Liver (tissue), 9 donors: ENCODE data around the gene ADGRV1. TPM values are rescaled to one million over a fixed set of nuclear protein-coding genes. Genes with fewer than 3 reads are reported as not detected.

Source experiments
- DNase-seq: peaks from one replicate; pipeline ENCODE4 v3.0.0-alpha.2; 2017; ENCODE audit warnings: low spot score
- H3K27ac ChIP-seq, 2 donors: one replicate each; pipeline ENCODE4 v1.7.0; 2013; ENCODE audit warnings: inconsistent platforms in 2 of 2, low read length in 2 of 2, control low read depth in 1 of 2, low read depth in 1 of 2, mild to moderate bottlenecking in 1 of 2
- H3K27me3 ChIP-seq, 4 donors: one replicate each; pipeline versions ENCODE4 v1.6.1 to v1.7.0; 2013; ENCODE audit warnings: low read length in 3 of 4, inconsistent platforms in 1 of 4, mild to moderate bottlenecking in 1 of 4, moderate library complexity in 1 of 4; ENCODE audit not compliant: control insufficient read depth in 4 of 4, insufficient read depth in 4 of 4
- H3K36me3 ChIP-seq, 4 donors: one replicate each; pipeline versions ENCODE4 v1.6.1 to v1.7.0; 2013; ENCODE audit warnings: low read length in 3 of 4, mild to moderate bottlenecking in 3 of 4, low read depth in 1 of 4, moderate library complexity in 1 of 4; ENCODE audit not compliant: control insufficient read depth in 4 of 4, insufficient read depth in 3 of 4
- H3K4me1 ChIP-seq, 4 donors: one replicate each; pipeline versions ENCODE4 v1.6.1 to v1.7.0; 2013; ENCODE audit warnings: low read length in 3 of 4, mild to moderate bottlenecking in 3 of 4, moderate library complexity in 1 of 4; ENCODE audit not compliant: control insufficient read depth in 4 of 4, insufficient read depth in 4 of 4
- H3K4me3 ChIP-seq, 3 donors: one replicate each; pipeline versions ENCODE4 v1.6.1 to v1.7.0; 2013; ENCODE audit warnings: low read length in 3 of 3, control low read depth in 1 of 3, low read depth in 1 of 3, mild to moderate bottlenecking in 1 of 3
- H3K9ac ChIP-seq, 2 donors: one replicate each; pipeline ENCODE4 v1.7.0; 2013; ENCODE audit warnings: low read length in 2 of 2, mild to moderate bottlenecking in 2 of 2, moderate library complexity in 2 of 2, control low read depth in 1 of 2, low read depth in 1 of 2
- H3K9me3 ChIP-seq, 4 donors: one replicate each; pipeline versions ENCODE4 v1.6.1 to v1.7.0; 2013; ENCODE audit warnings: low read length in 3 of 4; ENCODE audit not compliant: control insufficient read depth in 4 of 4
- ATF3 ChIP-seq: IDR thresholded peaks from 2 replicates; pipeline ENCODE4 v1.6.1; 2016; ENCODE audit warnings: antibody characterized with exemption
- CTCF ChIP-seq: fragments of 150-350 bp; IDR thresholded peaks from 2 replicates; pipeline ENCODE4 v1.5.1; 2017; ENCODE audit warnings: improper control_type of control experiment, low read depth, low read length; ENCODE audit not compliant: missing input control
- EGR1 ChIP-seq, 2 donors: IDR thresholded peaks; 2 replicates each; pipeline ENCODE4 v1.6.1; 2016 to 2018; ENCODE audit warnings: antibody characterized with exemption in 2 of 2, low read depth in 2 of 2
- FOXA1 ChIP-seq: IDR thresholded peaks from 2 replicates; pipeline ENCODE4 v1.6.1; 2016; ENCODE audit warnings: antibody characterized with exemption
- FOXA2 ChIP-seq: IDR thresholded peaks from 2 replicates; pipeline ENCODE4 v1.6.1; 2016; ENCODE audit warnings: antibody characterized with exemption
- GABPA ChIP-seq, 2 donors: IDR thresholded peaks in 1 of 2; conservative IDR thresholded peaks in 1 of 2; 2 replicates each; pipeline ENCODE4 v1.6.1; 2016; ENCODE audit warnings: antibody characterized with exemption in 2 of 2, mild to moderate bottlenecking in 1 of 2, moderate library complexity in 1 of 2
- HNF4A ChIP-seq, 2 donors: conservative IDR thresholded peaks; 2 replicates each; pipeline ENCODE4 v1.6.1; 2016; ENCODE audit warnings: antibody characterized with exemption in 2 of 2, mild to moderate bottlenecking in 2 of 2
- HNF4G ChIP-seq: IDR thresholded peaks from 2 replicates; pipeline ENCODE4 v1.6.1; 2016; ENCODE audit warnings: antibody characterized with exemption
- JUND ChIP-seq, 2 donors: IDR thresholded peaks; 2 replicates each; pipeline ENCODE4 v1.6.1; 2016; ENCODE audit warnings: antibody characterized with exemption in 2 of 2
- NR2F2 ChIP-seq: IDR thresholded peaks from 2 replicates; pipeline ENCODE4 v1.6.1; 2016; ENCODE audit warnings: antibody characterized with exemption
- RAD21 ChIP-seq, 2 donors: IDR thresholded peaks; 2 replicates each; pipeline ENCODE4 v1.6.1; 2016; ENCODE audit warnings: antibody characterized with exemption in 2 of 2, mild to moderate bottlenecking in 2 of 2
- RXRA ChIP-seq, 2 donors: IDR thresholded peaks; 2 replicates each; pipeline ENCODE4 v1.6.1; 2017 to 2018; ENCODE audit warnings: antibody characterized with exemption in 2 of 2, mild to moderate bottlenecking in 1 of 2
- SP1 ChIP-seq: IDR thresholded peaks from 2 replicates; pipeline ENCODE4 v1.6.1; 2018; ENCODE audit warnings: antibody characterized with exemption, mild to moderate bottlenecking
- TAF1 ChIP-seq: conservative IDR thresholded peaks from 2 replicates; pipeline ENCODE4 v1.6.1; 2016; ENCODE audit warnings: antibody characterized with exemption, mild to moderate bottlenecking
- YY1 ChIP-seq: IDR thresholded peaks from 2 replicates; pipeline ENCODE4 v1.6.1; 2016; ENCODE audit warnings: antibody characterized with exemption, mild to moderate bottlenecking
- ZBTB33 ChIP-seq: IDR thresholded peaks from 2 replicates; pipeline ENCODE4 v1.6.1; 2016; ENCODE audit warnings: antibody characterized with exemption
- WGBS: extraction: QIAGEN DNeasy Blood & Tissue Kit; methylation state at CpG from one replicate; pipeline ENCODE4 v1.1.7; 2013; 5-methylcytosine and 5-hydroxymethylcytosine counted together
- polyA plus RNA-seq, 2 donors: library from polyadenylated mRNA; stranded (reverse) in 1 of 2; unstranded in 1 of 2; fragments of 200-250 nt in 1 of 2; fragments of >200 nt in 1 of 2; fragmentation: Nextera tagmentation in 1 of 2; extraction: Ambion mirVana in 1 of 2; gene quantifications; one replicate each; pipeline versions ENCODE4 v1.2.1 to v1.2.3, GENCODE V29; 2013 to 2015
- total RNA-seq, 2 donors: library from RNA; depleted of rRNA; stranded (reverse); fragments of >200 nt; gene quantifications; one replicate each; pipeline ENCODE4 v1.2.3, GENCODE V29; 2014
- TF ChIP-seq, protein P1 (sequence below): IDR thresholded peaks from 2 replicates; pipeline ENCODE4 v1.6.1; 2016; ENCODE audit warnings: antibody characterized with exemption
- donor health status: healthy.
- donor health status: healthy.
- donor health status: healthy.
- donor health status: healthy.
- donor health status: healthy.

ADGRV1 gene
- total and polyA plus RNA-seq, 4 donors, result 5.1 to 15.5 (median 9.6) TPM

DNA sequence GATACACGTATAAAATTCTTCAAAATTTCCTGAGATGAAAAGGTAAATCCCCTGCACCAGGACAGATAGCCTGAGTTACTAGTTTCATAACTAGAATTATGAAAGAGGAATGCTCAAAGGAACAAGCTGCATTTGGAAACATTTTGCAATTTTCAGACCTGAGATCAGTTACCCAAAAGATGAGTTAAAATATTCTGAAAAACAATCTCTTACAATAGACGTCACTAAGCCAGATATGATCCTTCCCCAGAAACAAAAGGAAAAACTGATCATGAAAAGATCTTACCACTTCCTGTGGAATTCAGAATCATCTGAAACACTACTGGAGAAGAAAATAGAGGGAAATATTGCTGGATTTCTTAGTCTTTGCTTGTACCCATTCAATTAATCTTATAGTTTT is 619.9 kb downstream of the ADGRV1 start:
- Histone ChIP-seq H3K9ac (no peak overlapping the region), H3K4me3 (no peak overlapping the region), H3K27me3 (no peaks in the 10 kb centered on the region), H3K27ac (no peak overlapping the region), H3K9me3 (no peaks in the 10 kb centered on the region), H3K4me1 (no peaks in the 10 kb centered on the region), H3K36me3 (no peaks in the 10 kb centered on the region)
- WGBS, result 74% methylated on average over 2 of the region's 2 CpGs
- TF ChIP-seq EGR1 (IDR thresholded peaks at IDR 0.05; ENCODE audit: low read depth in 2 of 2) (no peak), FOXA2 (no peak), JUND (IDR thresholded peaks at IDR 0.05) (no peak), NR2F2 (no peak), TAF1 (no peak)
- TF ChIP-seq, protein P1, sequence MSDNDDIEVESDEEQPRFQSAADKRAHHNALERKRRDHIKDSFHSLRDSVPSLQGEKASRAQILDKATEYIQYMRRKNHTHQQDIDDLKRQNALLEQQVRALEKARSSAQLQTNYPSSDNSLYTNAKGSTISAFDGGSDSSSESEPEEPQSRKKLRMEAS, result no peak
- DNase-seq, result no peak

DNA sequence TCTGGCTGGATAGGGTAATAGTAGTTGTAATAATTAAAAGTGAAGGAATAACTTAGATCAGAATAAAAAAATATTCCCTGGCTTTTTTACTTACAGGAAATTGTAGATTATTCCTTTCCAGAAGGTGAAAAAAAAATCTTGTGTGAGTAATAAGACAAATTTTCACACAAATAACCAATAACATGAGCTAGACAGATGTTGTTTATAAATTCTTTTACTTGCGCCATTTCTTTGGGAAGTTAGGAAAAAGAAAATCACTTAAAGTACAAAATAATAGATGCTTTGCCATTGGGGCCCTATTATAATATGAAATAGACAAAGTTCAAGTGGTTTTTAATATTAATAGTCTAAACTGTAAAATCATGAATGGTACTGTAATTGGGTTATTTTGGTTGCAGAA is 620.4 kb downstream of the ADGRV1 start:
- DNase-seq, result no peak
- no peak for TF ChIP-seq FOXA2
- TF ChIP-seq HNF4A (conservative IDR thresholded peaks at IDR 0.05), result no peak
- TF ChIP-seq ATF3, result no peak
- no peak for TF ChIP-seq YY1
- no peak for TF ChIP-seq TAF1
- no peak for TF ChIP-seq RXRA (IDR thresholded peaks at IDR 0.05)
- no peak for TF ChIP-seq JUND (IDR thresholded peaks at IDR 0.05)
- TF ChIP-seq EGR1 (IDR thresholded peaks at IDR 0.05; ENCODE audit: low read depth in 2 of 2), result no peak
- TF ChIP-seq ZBTB33, result no peak
- TF ChIP-seq FOXA1, result no peak
- no peak for TF ChIP-seq GABPA (IDR thresholded peaks at IDR 0.05 in 1 of 2, conservative IDR thresholded peaks at IDR 0.05 in 1 of 2)
- TF ChIP-seq RAD21 (IDR thresholded peaks at IDR 0.05), result no peak
- no peak for TF ChIP-seq HNF4G
- TF ChIP-seq, protein P1, result no peak
- TF ChIP-seq SP1, result no peak
- H3K4me3 ChIP-seq, result no peak overlapping the region
- no peaks in the 10 kb centered on the region for H3K4me1 ChIP-seq
- no peak overlapping the region for H3K27ac ChIP-seq
- 95% methylated on average over 1 of the region's 1 CpG for WGBS
- no peaks in the 10 kb centered on the region for H3K9me3 ChIP-seq
- no peaks in the 10 kb centered on the region for H3K36me3 ChIP-seq
- no peak overlapping the region for H3K9ac ChIP-seq
- no peaks in the 10 kb centered on the region for H3K27me3 ChIP-seq

- WGBS, result 97% methylated on average over 5 of the region's 5 CpGs
- no peaks in the 10 kb centered on the region for H3K4me1 ChIP-seq
- TF ChIP-seq HNF4A (conservative IDR thresholded peaks at IDR 0.05), result no peak
- TF ChIP-seq YY1, result no peak
- TF ChIP-seq RXRA (IDR thresholded peaks at IDR 0.05), result no peak
- TF ChIP-seq RAD21 (IDR thresholded peaks at IDR 0.05), result no peak
- TF ChIP-seq EGR1 (IDR thresholded peaks at IDR 0.05; ENCODE audit: low read depth in 2 of 2), result no peak
- TF ChIP-seq SP1, result no peak
- TF ChIP-seq CTCF, result no peak
- TF ChIP-seq NR2F2, result no peak
- TF ChIP-seq, protein P1, result no peak
- no peak for TF ChIP-seq ZBTB33
- TF ChIP-seq ATF3, result no peak
- no peak for TF ChIP-seq HNF4G
- TF ChIP-seq FOXA1, result no peak
- no peak for TF ChIP-seq JUND (IDR thresholded peaks at IDR 0.05)
- no peak for TF ChIP-seq TAF1
- TF ChIP-seq GABPA (IDR thresholded peaks at IDR 0.05 in 1 of 2, conservative IDR thresholded peaks at IDR 0.05 in 1 of 2), result no peak
- no peak for TF ChIP-seq FOXA2
Observed at GRCh38 chr5:91180506-91180905, 621.9 kb downstream of the ADGRV1 start.

More at GRCh38 chr5:91180506-91180905, 621.9 kb downstream of the ADGRV1 start:
- DNase-seq, result no peak
- Histone ChIP-seq H3K36me3 (no peaks in the 10 kb centered on the region), H3K4me3 (no peak overlapping the region), H3K9me3 (no peaks in the 10 kb centered on the region), H3K27me3 (no peaks in the 10 kb centered on the region), H3K27ac (no peak overlapping the region), H3K9ac (no peak overlapping the region)
